Caco-2 (cell line): ENCODE measurements around the gene MGAT4D. TPM values are rescaled to one million over a fixed set of nuclear protein-coding genes. Genes with fewer than 3 reads are reported as not detected.

Experiments used
- BruUV-seq: library from RNA; stranded (reverse); fragments of 400-500 nt; replicated peaks from 2 replicates; lab custom pipeline; 2021; lab: Mats Ljungman, UMichigan
- CTCF ChIA-PET: fragments of 300-600 bp; sonication (Branson Sonifier 250); formaldehyde crosslinking; loops from one replicate; lab custom pipeline; 2022; ENCODE audit warnings: antibody characterized with exemption; lab: Charles Lee
- POLR2A ChIA-PET: fragments of 300-600 bp; sonication (Branson Sonifier 250); formaldehyde crosslinking; loops from one replicate; lab custom pipeline; 2022; ENCODE audit warnings: antibody characterized with exemption; lab: Charles Lee
- DNase-seq, 2 experiments: peaks; one replicate each; pipeline versions ENCODE4 v3.0.0 to v3.0.0-alpha.2; 2020 to 2022
- H3K27me3 ChIP-seq: replicated peaks from 2 replicates; pipeline ENCODE4 v1.6.0; 2011; ENCODE audit warnings: low read length; ENCODE audit not compliant: control insufficient read depth, insufficient read depth
- H3K36me3 ChIP-seq: 2 replicates; pipeline ENCODE4 v1.5.1; 2011; ENCODE audit warnings: low read length; ENCODE audit not compliant: control insufficient read depth, insufficient read depth
- H3K4me1 ChIP-seq: fragments of 250-450 bp; sonication (Bioruptor Pico); 2 replicates; pipeline ENCODE4 v1.5.1; 2020; ENCODE audit warnings: mild to moderate bottlenecking
- H3K4me3 ChIP-seq: 2 replicates; pipeline ENCODE4 v1.5.1; 2011; ENCODE audit warnings: low read depth, mild to moderate bottlenecking, control low read depth, low read length
- H3K9me3 ChIP-seq: fragments of 250-450 bp; sonication (Bioruptor Pico); 2 replicates; pipeline ENCODE4 v1.5.1; 2020; ENCODE audit warnings: mild to moderate bottlenecking, moderate library complexity
- H3K27ac Mint-ChIP-seq: one replicate; pipeline ENCODE4 v1.8.0; 2022; ENCODE audit warnings: mixed read lengths; ENCODE audit not compliant: unreplicated experiment
- H3K27me3 Mint-ChIP-seq: one replicate; pipeline ENCODE4 v1.8.0; 2022; ENCODE audit warnings: mixed read lengths; ENCODE audit not compliant: insufficient read depth, unreplicated experiment
- H3K36me3 Mint-ChIP-seq: one replicate; pipeline ENCODE4 v1.8.0; 2022; ENCODE audit warnings: mild to moderate bottlenecking, mixed read lengths; ENCODE audit not compliant: insufficient read depth, unreplicated experiment
- H3K4me1 Mint-ChIP-seq: one replicate; pipeline ENCODE4 v1.8.0; 2022; ENCODE audit warnings: low read depth, mixed read lengths; ENCODE audit not compliant: unreplicated experiment
- H3K4me3 Mint-ChIP-seq: one replicate; pipeline ENCODE4 v1.8.0; 2022; ENCODE audit warnings: mild to moderate bottlenecking, moderate library complexity, mixed read lengths; ENCODE audit not compliant: unreplicated experiment
- H3K9me3 Mint-ChIP-seq: one replicate; pipeline ENCODE4 v1.8.0; 2022; ENCODE audit warnings: mixed read lengths; ENCODE audit not compliant: unreplicated experiment
- CTCF ChIP-seq, 2 experiments: fragments of 200-600 bp in 1 of 2; IDR thresholded peaks; 1 replicate in 1 of 2; 2 replicates in 1 of 2; pipeline versions ENCODE4 v1.5.1 to v1.8.0; 2011 to 2022; ENCODE audit warnings: antibody characterized with exemption in 1 of 2, control low read depth in 1 of 2, inconsistent platforms in 1 of 2, low read depth in 1 of 2, low read length in 1 of 2, mild to moderate bottlenecking in 1 of 2, moderate library complexity in 1 of 2; ENCODE audit not compliant: insufficient read depth in 1 of 2, severe bottlenecking in 1 of 2, unreplicated experiment in 1 of 2
- intact Hi-C: fragments of 100-400 bp; cut with micrococcal nuclease; formaldehyde crosslinking; loops from one replicate; pipeline ENCODE4 v1.10.0; 2022; ENCODE audit not compliant: unreplicated experiment
- total RNA-seq: library from RNA; stranded (reverse); gene quantifications from 2 replicates; pipeline ENCODE4 v1.2.3, GENCODE V29; 2022

The MGAT4D gene
- total RNA-seq, 1 experiment from 2014 or later: not detected

- H3K27ac Mint-ChIP-seq: no peak overlapping the region
- BruUV-seq: no TSS peak
- H3K4me1 ChIP-seq: no peaks in the 10 kb centered on the region
Measured at GRCh38 chr4:140408974-140409373, 89.1 kb downstream of the MGAT4D start.

GRCh38 chr4:140406292-140406691 is 91.8 kb downstream of the MGAT4D start:
- H3K9me3 ChIP-seq: no peaks in the 10 kb centered on the region
- Mint-ChIP-seq H3K36me3 (no peaks in the 10 kb centered on the region), H3K9me3 (no peaks in the 10 kb centered on the region), H3K4me3 (no peak overlapping the region), H3K4me1 (no peaks in the 10 kb centered on the region), H3K27me3 (peaks cover under 1% of the 10 kb centered on the region), H3K27ac (no peak overlapping the region)
- no peak overlapping the region for H3K4me3 ChIP-seq
- no peaks in the 10 kb centered on the region for H3K36me3 ChIP-seq
- BruUV-seq: no TSS peak
- ChIA-PET CTCF (no interaction called here), POLR2A (no interaction called here)
- no peak for DNase-seq
- H3K27me3 ChIP-seq: no peaks in the 10 kb centered on the region
- intact Hi-C loops: no loop called here
- H3K4me1 ChIP-seq: no peaks in the 10 kb centered on the region
- no peak for TF ChIP-seq CTCF (IDR thresholded peaks at IDR 0.05; ENCODE audit: insufficient read depth in 1 of 2, low read depth in 1 of 2, low read length in 1 of 2, severe bottlenecking in 1 of 2, unreplicated experiment in 1 of 2)

More at GRCh38 chr4:140408974-140409373, 89.1 kb downstream of the MGAT4D start:
- no peak overlapping the region for H3K4me3 ChIP-seq
- ChIA-PET POLR2A (no interaction called here), CTCF (no interaction called here)
- intact Hi-C loops: no loop called here
- no peaks in the 10 kb centered on the region for H3K27me3 ChIP-seq
- TF ChIP-seq CTCF (IDR thresholded peaks at IDR 0.05; ENCODE audit: insufficient read depth in 1 of 2, low read depth in 1 of 2, low read length in 1 of 2, severe bottlenecking in 1 of 2, unreplicated experiment in 1 of 2): no peak
- Mint-ChIP-seq H3K4me3 (no peak overlapping the region), H3K36me3 (peaks cover 5% of the 10 kb centered on the region), H3K9me3 (no peaks in the 10 kb centered on the region), H3K27me3 (no peaks in the 10 kb centered on the region), H3K4me1 (no peaks in the 10 kb centered on the region)
- no peak for DNase-seq
- no peaks in the 10 kb centered on the region for H3K36me3 ChIP-seq
- no peaks in the 10 kb centered on the region for H3K9me3 ChIP-seq

- no peaks in the 10 kb centered on the region for H3K9me3 ChIP-seq
- H3K4me1 ChIP-seq: no peaks in the 10 kb centered on the region
- no peaks in the 10 kb centered on the region for H3K27me3 ChIP-seq
- Mint-ChIP-seq H3K27ac (no peak overlapping the region), H3K9me3 (no peaks in the 10 kb centered on the region), H3K27me3 (peaks cover 6% of the 10 kb centered on the region), H3K4me1 (no peaks in the 10 kb centered on the region), H3K4me3 (no peak overlapping the region), H3K36me3 (no peaks in the 10 kb centered on the region)
- intact Hi-C loops: no loop called here
- ChIA-PET POLR2A (no interaction called here), CTCF (no interaction called here)
- no peak for DNase-seq
- BruUV-seq: no TSS peak
- H3K36me3 ChIP-seq: no peaks in the 10 kb centered on the region
- no peak for TF ChIP-seq CTCF (IDR thresholded peaks at IDR 0.05; ENCODE audit: insufficient read depth in 1 of 2, low read depth in 1 of 2, low read length in 1 of 2, severe bottlenecking in 1 of 2, unreplicated experiment in 1 of 2)
- H3K4me3 ChIP-seq: no peak overlapping the region
Measured at GRCh38 chr4:140400111-140400510, 98.0 kb downstream of the MGAT4D start.
